Tibial artery (tissue), 4 donors: ENCODE data around the gene GLI3.

ENCODE experiments used
- DNase-seq, 2 donors: peaks; one replicate each; pipeline ENCODE4 v3.0.0-alpha.2; 2019
- H3K27ac ChIP-seq, 2 donors: fragments of 200-600 bp; sonication (generic) in 1 of 2; 1 replicate in 1 of 2; 2 replicates in 1 of 2; pipeline ENCODE4 v1.5.1; 2018 to 2019; ENCODE audit warnings: mild to moderate bottlenecking in 1 of 2
- H3K27me3 ChIP-seq, 2 donors: fragments of 200-600 bp; sonication (generic) in 1 of 2; one replicate each; pipeline versions ENCODE4 v1.5.1 to v1.6.0; 2016 to 2019
- H3K36me3 ChIP-seq, 3 donors: fragments of 200-600 bp; sonication (generic) in 2 of 3; one replicate each; pipeline ENCODE4 v1.5.1; 2016 to 2019; ENCODE audit warnings: mild to moderate bottlenecking in 2 of 3
- H3K4me1 ChIP-seq, 4 donors: fragments of 200-600 bp; sonication (generic) in 2 of 4; 1 replicate in 3 of 4; 2 replicates in 1 of 4; pipeline ENCODE4 v1.5.1; 2016 to 2019
- H3K4me3 ChIP-seq, 2 donors: fragments of 200-600 bp; sonication (generic) in 1 of 2; 1 replicate in 1 of 2; 2 replicates in 1 of 2; pipeline ENCODE4 v1.5.1; 2018 to 2019; ENCODE audit warnings: mild to moderate bottlenecking in 2 of 2
- H3K9me3 ChIP-seq, 3 donors: fragments of 200-600 bp; sonication (generic) in 1 of 3; one replicate each; pipeline ENCODE4 v1.5.1; 2016 to 2019
- intact Hi-C: fragments of 100-400 bp; cut with DNase I; formaldehyde crosslinking; loops from one replicate; pipeline ENCODE4 v1.15.0; 2023; ENCODE audit warnings: low total_unique reads
- TF ChIP-seq, protein P1 (sequence below), 2 experiments: fragments of 200-600 bp in 1 of 2; fragments of 450-650 bp in 1 of 2; IDR thresholded peaks; one replicate each; pipeline ENCODE4 v1.5.1; 2017 to 2019; ENCODE audit warnings: antibody characterized with exemption in 2 of 2, mild to moderate bottlenecking in 1 of 2, moderate library complexity in 1 of 2

GLI3 gene

DNA sequence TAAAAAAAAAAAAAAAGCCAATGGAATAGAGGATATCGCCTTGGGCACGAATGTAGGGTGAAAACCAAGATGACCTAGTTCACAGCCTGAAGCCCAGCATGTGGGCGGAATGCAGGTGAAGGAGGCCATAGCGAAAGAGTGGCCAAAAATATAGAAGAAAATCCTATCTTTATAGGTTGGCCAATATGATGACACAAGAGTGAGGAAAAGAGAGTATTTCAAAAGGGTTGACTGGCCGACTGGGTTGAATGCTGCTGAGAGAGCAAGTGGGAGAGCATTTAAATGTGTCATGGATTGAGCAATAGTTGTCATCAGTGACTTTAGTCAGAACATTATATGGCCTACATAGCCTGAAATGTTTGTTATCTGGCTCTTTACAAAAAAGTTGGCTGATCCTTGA, 17.2 kb upstream of the GLI3 start:
- DNase-seq = no peak

DNA sequence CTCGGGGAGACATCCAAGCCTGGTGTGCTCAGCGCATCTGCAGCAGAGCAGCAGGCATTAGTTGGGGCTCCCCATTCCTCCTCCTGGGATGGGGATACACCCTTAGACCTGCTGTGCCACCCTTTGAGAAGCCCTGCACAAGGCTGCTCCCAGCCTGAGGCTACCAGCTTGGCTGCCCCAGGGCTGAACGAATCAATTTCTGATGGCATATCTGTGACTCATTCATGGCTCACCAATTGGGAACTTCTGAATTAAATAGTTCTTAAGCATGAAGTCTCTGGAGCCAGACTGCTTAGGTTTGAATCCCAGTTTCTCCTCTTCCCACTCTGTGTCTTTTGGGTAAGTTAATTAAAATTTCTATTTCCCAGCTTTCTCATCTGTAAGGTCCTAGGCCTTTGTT, 16.3 kb upstream of the GLI3 start:
- intact Hi-C loops = no loop called here
- Histone ChIP-seq H3K4me3 (no peak overlapping the region), H3K36me3 (no peaks in the 10 kb centered on the region), H3K4me1 (no peaks in the 10 kb centered on the region), H3K9me3 (no peaks in the 10 kb centered on the region), H3K27ac (no peak overlapping the region), H3K27me3 (no peaks in the 10 kb centered on the region)
- TF ChIP-seq, protein P1, sequence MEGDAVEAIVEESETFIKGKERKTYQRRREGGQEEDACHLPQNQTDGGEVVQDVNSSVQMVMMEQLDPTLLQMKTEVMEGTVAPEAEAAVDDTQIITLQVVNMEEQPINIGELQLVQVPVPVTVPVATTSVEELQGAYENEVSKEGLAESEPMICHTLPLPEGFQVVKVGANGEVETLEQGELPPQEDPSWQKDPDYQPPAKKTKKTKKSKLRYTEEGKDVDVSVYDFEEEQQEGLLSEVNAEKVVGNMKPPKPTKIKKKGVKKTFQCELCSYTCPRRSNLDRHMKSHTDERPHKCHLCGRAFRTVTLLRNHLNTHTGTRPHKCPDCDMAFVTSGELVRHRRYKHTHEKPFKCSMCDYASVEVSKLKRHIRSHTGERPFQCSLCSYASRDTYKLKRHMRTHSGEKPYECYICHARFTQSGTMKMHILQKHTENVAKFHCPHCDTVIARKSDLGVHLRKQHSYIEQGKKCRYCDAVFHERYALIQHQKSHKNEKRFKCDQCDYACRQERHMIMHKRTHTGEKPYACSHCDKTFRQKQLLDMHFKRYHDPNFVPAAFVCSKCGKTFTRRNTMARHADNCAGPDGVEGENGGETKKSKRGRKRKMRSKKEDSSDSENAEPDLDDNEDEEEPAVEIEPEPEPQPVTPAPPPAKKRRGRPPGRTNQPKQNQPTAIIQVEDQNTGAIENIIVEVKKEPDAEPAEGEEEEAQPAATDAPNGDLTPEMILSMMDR (IDR thresholded peaks at IDR 0.05) = no peak
- DNase-seq = no peak

More for the DNA sequence above, 17.2 kb upstream of the GLI3 start:
- H3K9me3 ChIP-seq = no peaks in the 10 kb centered on the region
- intact Hi-C loops = no loop called here
- H3K36me3 ChIP-seq = no peaks in the 10 kb centered on the region
- H3K4me1 ChIP-seq = no peaks in the 10 kb centered on the region
- no peaks in the 10 kb centered on the region for H3K27me3 ChIP-seq
- TF ChIP-seq, protein P1 (IDR thresholded peaks at IDR 0.05) = no peak
- no peak overlapping the region for H3K4me3 ChIP-seq
- H3K27ac ChIP-seq = no peak overlapping the region

DNA sequence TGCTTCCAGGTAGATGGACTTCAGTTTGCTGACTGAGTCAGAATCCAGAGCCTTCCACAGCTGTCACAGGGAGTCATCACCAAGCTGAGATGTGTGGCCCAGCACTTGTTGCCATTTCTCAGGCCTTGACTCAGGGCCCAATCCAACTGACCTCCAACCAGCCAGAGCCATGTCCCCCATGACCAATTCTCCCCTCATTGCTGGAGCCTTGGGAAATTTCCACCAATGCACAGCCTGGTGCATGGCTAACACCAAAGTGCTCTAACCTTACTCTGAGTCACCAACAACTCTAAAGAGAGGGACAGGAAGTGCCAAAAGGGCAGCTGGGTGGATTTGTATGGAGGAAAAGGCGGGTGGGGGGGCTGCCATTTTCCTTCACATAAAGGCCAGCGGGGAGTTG, 13.4 kb upstream of the GLI3 start:
- Histone ChIP-seq H3K27me3 (no peaks in the 10 kb centered on the region), H3K36me3 (no peaks in the 10 kb centered on the region), H3K4me3 (no peak overlapping the region), H3K9me3 (no peaks in the 10 kb centered on the region), H3K4me1 (peaks cover 0 to 6% (median 0%) of the 10 kb centered on the region in 4 donors), H3K27ac (no peak overlapping the region)
- intact Hi-C loops = no loop called here
- TF ChIP-seq, protein P1 (IDR thresholded peaks at IDR 0.05) = no peak
- no peak for DNase-seq

DNA sequence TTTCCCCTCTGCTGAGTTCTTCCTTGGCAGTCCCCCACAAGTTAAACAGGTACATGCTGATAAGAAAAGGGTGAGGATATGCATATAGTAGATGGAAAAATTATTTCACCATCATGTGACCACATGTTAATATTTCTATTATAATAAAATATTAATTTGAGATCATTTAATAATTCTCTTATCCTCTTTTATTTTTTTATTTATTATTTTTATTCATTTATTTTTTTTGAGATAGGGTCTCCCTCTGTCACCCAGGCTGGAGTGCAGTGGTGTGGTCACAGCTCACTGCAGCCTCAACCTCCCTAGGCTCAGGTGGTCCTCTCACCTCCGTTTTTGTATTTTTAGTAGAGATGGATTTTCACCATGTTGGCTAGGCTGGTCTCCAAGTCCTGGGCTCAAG, 11.6 kb upstream of the GLI3 start:
- H3K4me1 ChIP-seq = peaks cover 0 to 20% (median 8%) of the 10 kb centered on the region in 4 donors
- no peaks in the 10 kb centered on the region for H3K36me3 ChIP-seq
- no peaks in the 10 kb centered on the region for H3K27me3 ChIP-seq
- no peak overlapping the region for H3K27ac ChIP-seq
- TF ChIP-seq, protein P1 (IDR thresholded peaks at IDR 0.05) = no peak
- intact Hi-C loops = no loop called here
- no peaks in the 10 kb centered on the region for H3K9me3 ChIP-seq
- no peak for DNase-seq
- H3K4me3 ChIP-seq = no peak overlapping the region

DNA sequence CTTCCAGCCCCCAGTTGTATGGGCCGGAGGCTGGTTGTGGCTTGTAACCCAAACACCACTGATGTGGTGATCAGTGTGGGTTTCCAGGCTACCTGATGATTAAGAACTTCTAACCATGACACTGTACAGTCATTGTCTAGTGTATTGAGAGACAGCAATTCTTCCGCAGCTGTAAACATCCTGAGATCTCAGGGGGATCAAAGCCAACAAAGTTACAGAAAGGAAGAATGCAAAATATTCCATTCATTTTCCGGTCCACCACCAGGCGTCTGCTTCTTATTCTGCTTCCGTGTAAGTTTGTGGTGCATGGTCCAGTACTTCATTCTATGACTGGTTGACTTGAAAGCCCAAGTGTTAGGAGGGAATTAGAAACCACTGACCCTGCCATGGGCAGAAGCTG, 10.3 kb upstream of the GLI3 start:
- no peak overlapping the region for H3K4me3 ChIP-seq
- intact Hi-C loops = no loop called here
- no peaks in the 10 kb centered on the region for H3K36me3 ChIP-seq
- peaks cover 0 to 20% (median 8%) of the 10 kb centered on the region in 4 donors for H3K4me1 ChIP-seq
- no peaks in the 10 kb centered on the region for H3K27me3 ChIP-seq
- H3K27ac ChIP-seq = no peak overlapping the region
- DNase-seq = no peak
- TF ChIP-seq, protein P1 (IDR thresholded peaks at IDR 0.05) = no peak
- H3K9me3 ChIP-seq = no peaks in the 10 kb centered on the region

DNA sequence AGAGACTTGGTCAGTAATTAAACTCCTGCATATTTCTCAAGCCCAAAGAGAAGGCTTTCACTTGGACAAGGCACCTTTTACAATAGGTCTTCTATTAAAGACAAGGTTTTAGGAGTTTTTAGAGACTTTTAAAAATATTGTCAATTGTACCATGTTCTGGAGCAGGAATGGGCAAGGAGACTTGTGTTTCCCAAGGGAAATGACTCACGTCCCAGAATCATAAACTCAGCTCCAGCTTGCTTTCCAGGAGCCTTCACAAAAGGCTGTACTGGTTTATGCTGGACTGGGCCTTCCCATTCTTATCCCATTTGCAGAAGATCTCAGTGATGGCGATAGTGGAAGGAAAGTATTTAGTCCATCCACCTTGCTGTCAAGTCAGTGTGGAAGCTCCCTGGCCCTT, 7.8 kb upstream of the GLI3 start:
- H3K4me1 ChIP-seq = peaks cover 0 to 20% (median 8%) of the 10 kb centered on the region in 4 donors
- no peaks in the 10 kb centered on the region for H3K27me3 ChIP-seq
- H3K4me3 ChIP-seq = no peak overlapping the region
- H3K9me3 ChIP-seq = no peaks in the 10 kb centered on the region
- no peak for DNase-seq
- H3K27ac ChIP-seq = peak overlapping the region; percentile 30 to 55
- H3K36me3 ChIP-seq = no peaks in the 10 kb centered on the region
- TF ChIP-seq, protein P1 (IDR thresholded peaks at IDR 0.05) = no peak
- intact Hi-C loops = no loop called here
